ENCODE measurements around the gene APOBEC4.

GRCh38 chr1:183597656-183598347, 55.3 kb downstream of the APOBEC4 start:
- TF ChIP-seq, protein P1, sequence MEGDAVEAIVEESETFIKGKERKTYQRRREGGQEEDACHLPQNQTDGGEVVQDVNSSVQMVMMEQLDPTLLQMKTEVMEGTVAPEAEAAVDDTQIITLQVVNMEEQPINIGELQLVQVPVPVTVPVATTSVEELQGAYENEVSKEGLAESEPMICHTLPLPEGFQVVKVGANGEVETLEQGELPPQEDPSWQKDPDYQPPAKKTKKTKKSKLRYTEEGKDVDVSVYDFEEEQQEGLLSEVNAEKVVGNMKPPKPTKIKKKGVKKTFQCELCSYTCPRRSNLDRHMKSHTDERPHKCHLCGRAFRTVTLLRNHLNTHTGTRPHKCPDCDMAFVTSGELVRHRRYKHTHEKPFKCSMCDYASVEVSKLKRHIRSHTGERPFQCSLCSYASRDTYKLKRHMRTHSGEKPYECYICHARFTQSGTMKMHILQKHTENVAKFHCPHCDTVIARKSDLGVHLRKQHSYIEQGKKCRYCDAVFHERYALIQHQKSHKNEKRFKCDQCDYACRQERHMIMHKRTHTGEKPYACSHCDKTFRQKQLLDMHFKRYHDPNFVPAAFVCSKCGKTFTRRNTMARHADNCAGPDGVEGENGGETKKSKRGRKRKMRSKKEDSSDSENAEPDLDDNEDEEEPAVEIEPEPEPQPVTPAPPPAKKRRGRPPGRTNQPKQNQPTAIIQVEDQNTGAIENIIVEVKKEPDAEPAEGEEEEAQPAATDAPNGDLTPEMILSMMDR (IDR thresholded peaks at IDR 0.05), result no peak
- no peak for TF ChIP-seq POLR2A (IDR thresholded peaks at IDR 0.05)
